ENCODE data around the gene ANKS3. TPM values are rescaled to one million over a fixed set of nuclear protein-coding genes. Genes with fewer than 3 reads are reported as not detected.

The ANKS3 gene
- total RNA-seq, 4 donors from 2014 or later = 11.5 to 36.5 (median 20.0) TPM

DNA sequence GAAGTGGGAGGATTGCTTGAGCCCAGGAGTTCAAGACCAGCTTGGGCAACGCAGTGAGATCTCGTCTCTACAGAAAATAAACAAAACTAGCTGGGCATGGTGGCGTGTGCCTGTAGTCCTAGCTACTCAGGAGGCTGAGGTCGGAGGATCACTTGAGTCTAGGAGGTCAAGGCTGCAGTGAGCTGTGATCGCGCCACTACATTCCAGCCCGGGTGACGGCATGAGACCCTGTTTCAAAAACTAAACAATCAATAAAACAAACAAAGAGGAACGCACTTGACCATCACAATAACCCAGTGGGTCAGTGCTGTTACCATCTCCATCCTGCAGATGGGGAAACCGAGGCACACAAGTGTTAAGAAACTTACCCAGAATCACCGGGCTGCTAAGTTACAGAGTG lies 19.2 kb upstream of the ANKS3 start:
- Histone ChIP-seq H3K4me1 (no peaks in the 10 kb centered on the region), H3K36me3 (peaks cover 89% of the 10 kb centered on the region), H3K27me3 (no peaks in the 10 kb centered on the region), H3K4me3 (no peak overlapping the region), H3K27ac (no peak overlapping the region), H3K9me3 (no peaks in the 10 kb centered on the region)
- WGBS = 95% methylated on average over 11 of the region's 11 CpGs
- DNase-seq (ENCODE audit: low spot score in 2 of 2) = no peak
- no peak for TF ChIP-seq EP300 (IDR thresholded peaks at IDR 0.05)
- TF ChIP-seq, protein P1, sequence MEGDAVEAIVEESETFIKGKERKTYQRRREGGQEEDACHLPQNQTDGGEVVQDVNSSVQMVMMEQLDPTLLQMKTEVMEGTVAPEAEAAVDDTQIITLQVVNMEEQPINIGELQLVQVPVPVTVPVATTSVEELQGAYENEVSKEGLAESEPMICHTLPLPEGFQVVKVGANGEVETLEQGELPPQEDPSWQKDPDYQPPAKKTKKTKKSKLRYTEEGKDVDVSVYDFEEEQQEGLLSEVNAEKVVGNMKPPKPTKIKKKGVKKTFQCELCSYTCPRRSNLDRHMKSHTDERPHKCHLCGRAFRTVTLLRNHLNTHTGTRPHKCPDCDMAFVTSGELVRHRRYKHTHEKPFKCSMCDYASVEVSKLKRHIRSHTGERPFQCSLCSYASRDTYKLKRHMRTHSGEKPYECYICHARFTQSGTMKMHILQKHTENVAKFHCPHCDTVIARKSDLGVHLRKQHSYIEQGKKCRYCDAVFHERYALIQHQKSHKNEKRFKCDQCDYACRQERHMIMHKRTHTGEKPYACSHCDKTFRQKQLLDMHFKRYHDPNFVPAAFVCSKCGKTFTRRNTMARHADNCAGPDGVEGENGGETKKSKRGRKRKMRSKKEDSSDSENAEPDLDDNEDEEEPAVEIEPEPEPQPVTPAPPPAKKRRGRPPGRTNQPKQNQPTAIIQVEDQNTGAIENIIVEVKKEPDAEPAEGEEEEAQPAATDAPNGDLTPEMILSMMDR (IDR thresholded peaks at IDR 0.05) = no peak
- no peak for TF ChIP-seq POLR2AphosphoS5 (IDR thresholded peaks at IDR 0.05)
- TF ChIP-seq POLR2A (IDR thresholded peaks at IDR 0.05) = no peak

DNA sequence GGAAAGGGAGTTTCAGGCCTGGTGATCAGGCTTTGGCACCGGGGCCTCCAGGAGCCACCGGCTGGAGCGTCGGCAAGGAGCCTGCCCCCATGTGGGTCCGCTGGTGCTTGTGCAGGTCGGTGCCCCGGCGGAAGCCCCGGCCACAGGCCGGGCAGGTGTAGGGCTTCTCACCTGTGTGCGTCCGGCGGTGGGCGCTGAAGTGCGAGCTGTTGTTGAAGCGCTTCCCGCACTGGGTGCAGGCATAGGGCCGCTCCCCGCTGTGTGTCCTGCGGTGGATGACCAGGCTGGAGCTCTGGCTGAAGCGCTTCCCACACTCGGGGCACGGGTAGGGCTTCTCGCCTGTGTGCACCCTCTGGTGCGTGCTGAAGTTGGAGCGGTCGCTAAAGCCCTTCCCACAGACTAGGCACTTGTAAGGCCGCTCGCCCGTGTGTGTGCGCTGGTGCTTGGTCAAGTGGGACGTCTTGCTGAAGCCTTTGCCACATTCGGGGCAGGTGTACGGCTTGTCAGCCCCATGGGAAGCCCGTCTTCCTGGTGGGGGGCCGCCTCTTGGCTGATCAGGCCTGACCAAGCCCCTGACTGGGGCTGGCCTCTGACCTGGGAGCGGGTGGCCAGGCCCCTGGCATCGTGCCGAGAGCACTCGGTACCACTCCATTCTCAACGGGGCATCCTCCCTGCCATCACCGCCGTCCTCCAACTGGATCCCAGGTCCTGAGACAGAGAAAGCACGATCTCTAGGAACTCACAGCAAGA lies 18.5 kb upstream of the ANKS3 start:
- no peak for DNase-seq (ENCODE audit: low spot score in 2 of 2)
- Histone ChIP-seq H3K9me3 (no peaks in the 10 kb centered on the region), H3K27ac (no peak overlapping the region), H3K36me3 (peaks cover 82% of the 10 kb centered on the region), H3K27me3 (no peaks in the 10 kb centered on the region), H3K4me3 (no peak overlapping the region), H3K4me1 (no peaks in the 10 kb centered on the region)
- 96% methylated on average over 27 of the region's 44 CpGs for WGBS
- TF ChIP-seq POLR2A (IDR thresholded peaks at IDR 0.05) (no peak), POLR2AphosphoS5 (IDR thresholded peaks at IDR 0.05) (no peak), EP300 (IDR thresholded peaks at IDR 0.05) (no peak)
- TF ChIP-seq, protein P1 (IDR thresholded peaks at IDR 0.05) = no peak

- DNase-seq (ENCODE audit: low spot score in 2 of 2) = no peak
- H3K27ac ChIP-seq = no peak overlapping the region
- no peaks in the 10 kb centered on the region for H3K27me3 ChIP-seq
- TF ChIP-seq EP300 (IDR thresholded peaks at IDR 0.05) (no peak), POLR2A (IDR thresholded peaks at IDR 0.05) (no peak), POLR2AphosphoS5 (IDR thresholded peaks at IDR 0.05) (no peak)
- TF ChIP-seq, protein P1 (IDR thresholded peaks at IDR 0.05) = no peak
- no peaks in the 10 kb centered on the region for H3K9me3 ChIP-seq
- no peak overlapping the region for H3K4me3 ChIP-seq
- H3K4me1 ChIP-seq = peaks cover 7% of the 10 kb centered on the region
- 83% methylated on average over 8 of the region's 8 CpGs for WGBS
- H3K36me3 ChIP-seq = peaks cover 67% of the 10 kb centered on the region
These were observed 16.8 kb upstream of the ANKS3 start for GRCh38 chr16:4750896-4751295.

GRCh38 chr16:4749700-4750257 lies 15.7 kb upstream of the ANKS3 start:
- Histone ChIP-seq H3K27me3 (no peaks in the 10 kb centered on the region), H3K4me3 (no peak overlapping the region), H3K9me3 (no peaks in the 10 kb centered on the region), H3K27ac (no peak overlapping the region), H3K36me3 (peaks cover 56% of the 10 kb centered on the region), H3K4me1 (peaks cover 7% of the 10 kb centered on the region)
- WGBS = 91% methylated on average over 10 of the region's 10 CpGs
- TF ChIP-seq, protein P1 (IDR thresholded peaks at IDR 0.05) = no peak
- TF ChIP-seq EP300 (IDR thresholded peaks at IDR 0.05) = no peak
- TF ChIP-seq POLR2A (IDR thresholded peaks at IDR 0.05) = no peak
- TF ChIP-seq POLR2AphosphoS5 (IDR thresholded peaks at IDR 0.05) = no peak
- DNase-seq (ENCODE audit: low spot score in 2 of 2) = no peak

DNA sequence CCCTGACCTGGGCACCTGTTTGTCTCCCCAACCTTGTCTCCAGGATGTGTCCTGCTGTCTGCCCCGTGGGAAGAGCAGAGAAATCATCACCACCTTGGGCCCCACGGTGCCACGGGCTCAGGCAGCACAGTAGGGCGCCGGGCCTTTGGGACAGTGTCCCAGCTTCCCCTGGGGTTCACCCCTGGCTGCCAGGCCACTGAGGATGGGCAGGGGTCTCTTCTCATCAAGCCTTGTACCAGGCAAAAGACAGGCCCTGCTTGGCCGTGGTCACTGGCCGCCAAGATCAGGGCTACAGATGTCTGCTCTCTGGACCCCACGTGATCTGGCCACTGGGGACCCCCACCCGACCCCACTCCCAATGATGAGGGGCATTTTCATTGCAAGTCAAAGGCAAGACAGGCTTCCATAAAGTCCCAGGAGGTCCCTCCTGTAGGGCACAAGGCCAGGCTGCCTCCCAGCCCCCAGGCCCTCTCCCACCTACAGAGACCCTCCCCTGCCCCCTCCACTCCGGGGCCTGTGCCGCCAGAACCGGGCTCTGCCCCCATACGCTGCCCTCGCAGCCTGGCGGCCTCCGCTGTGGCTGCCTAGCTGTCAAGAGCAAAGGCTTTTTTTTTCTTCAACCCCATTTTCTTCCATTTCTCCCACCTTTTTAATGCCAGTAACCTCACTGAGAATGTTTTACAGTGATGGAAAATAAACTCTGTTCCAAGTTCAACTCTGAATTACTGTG lies 14.8 kb upstream of the ANKS3 start:
- no peak overlapping the region for H3K27ac ChIP-seq
- no peaks in the 10 kb centered on the region for H3K9me3 ChIP-seq
- H3K27me3 ChIP-seq = no peaks in the 10 kb centered on the region
- peaks cover 7% of the 10 kb centered on the region for H3K4me1 ChIP-seq
- TF ChIP-seq POLR2A (IDR thresholded peaks at IDR 0.05) (no peak), EP300 (IDR thresholded peaks at IDR 0.05) (no peak), POLR2AphosphoS5 (IDR thresholded peaks at IDR 0.05) (no peak)
- TF ChIP-seq, protein P1 (IDR thresholded peaks at IDR 0.05) = no peak
- WGBS = 85% methylated on average over 12 of the region's 16 CpGs
- peaks cover 48% of the 10 kb centered on the region for H3K36me3 ChIP-seq
- H3K4me3 ChIP-seq = no peak overlapping the region
- DNase-seq (ENCODE audit: low spot score in 2 of 2) = no peak
